ENCODE measurements around the gene AGTRAP. TPM values are rescaled to one million over a fixed set of nuclear protein-coding genes. Genes with fewer than 3 reads are reported as not detected.

AGTRAP gene
- total and polyA plus RNA-seq, 9 of the 15 experiments (the other 6 are each of a cell fraction or from before 2014, with no cell fraction given): 26.8 to 105 (median 57.5) TPM

GRCh38 chr1:11797525-11798216 lies 61.7 kb downstream of the AGTRAP start (continued):
- TF ChIP-seq ZBTB49 (CRISPR knock-in tag; IDR thresholded peaks at IDR 0.05; ENCODE audit: borderline replicate concordance) (no peak), CREBBP (IDR thresholded peaks at IDR 0.05; ENCODE audit: low read depth, low read length) (no peak), RBM22 (IDR thresholded peaks at IDR 0.05; ENCODE audit: low read depth, low read length, poor library complexity, severe bottlenecking) (no peak), EP300 (IDR thresholded peaks at IDR 0.05; ENCODE audit: low read length) (peak; percentile 99), MED1 (CRISPR knock-in tag; IDR thresholded peaks at IDR 0.05; ENCODE audit: borderline replicate concordance) (no peak), PREB (CRISPR knock-in tag; IDR thresholded peaks at IDR 0.05) (no peak), CUX1 (CRISPR knock-in tag; IDR thresholded peaks at IDR 0.05) (no peak), MAFG (tag; conservative IDR thresholded peaks at IDR 0.05) (peak; percentile 99), ZNF140 (CRISPR knock-in tag; IDR thresholded peaks at IDR 0.05) (no peak), MEF2A (IDR thresholded peaks at IDR 0.05; ENCODE audit: control insufficient read depth, low read depth, low read length) (no peak), CHD1 (IDR thresholded peaks at IDR 0.05; ENCODE audit: low read length) (no peak), RAD51 (IDR thresholded peaks at IDR 0.05; ENCODE audit: borderline replicate concordance, low read depth) (no peak), ZSCAN29 (IDR thresholded peaks at IDR 0.05) (no peak), KLF10 (CRISPR knock-in tag; IDR thresholded peaks at IDR 0.05) (0 out of 2 replicates have a peak, but pooled peaks have one; percentile 56), ADNP (tag; IDR thresholded peaks at IDR 0.05) (no peak), KHSRP (IDR thresholded peaks at IDR 0.05) (peak; percentile 52; the same call in 1 of the 2 replicates), HLTF (IDR thresholded peaks at IDR 0.05) (no peak), SREBF2 (CRISPR knock-in tag; IDR thresholded peaks at IDR 0.05) (no peak), SIRT6 (IDR thresholded peaks at IDR 0.05; ENCODE audit: low read depth, low read length) (no peak), NR2F6 (CRISPR knock-in tag; IDR thresholded peaks at IDR 0.05) (no peak), NR2C2 (CRISPR knock-in tag; IDR thresholded peaks at IDR 0.05) (peak; percentile 45; the same call in 1 of the 2 replicates), NR2C2 (tag; IDR thresholded peaks at IDR 0.05) (peak; percentile 94)
